Measurements from ENCODE around the gene SLC16A10. TPM values are rescaled to one million over a fixed set of nuclear protein-coding genes. Genes with fewer than 3 reads are reported as not detected.

The SLC16A10 gene
- total and polyA plus RNA-seq, 7 donors = 13.9 to 106 (median 43.1) TPM

- no peak overlapping the region for H3K4me3 ChIP-seq
- intact Hi-C loops (cut with DNase I) = no loop called here
- peaks cover 9 to 63% of the 10 kb centered on the region in 2 donors for H3K36me3 ChIP-seq (ENCODE audit: insufficient read depth in 1 of 2, low read depth in 1 of 2)
- no peak overlapping the region for H3K27ac ChIP-seq
- no peaks in the 10 kb centered on the region for H3K4me1 ChIP-seq
- ATAC-seq (no peak), DNase-seq (no peak)
- no peaks in the 10 kb centered on the region for H3K27me3 ChIP-seq (ENCODE audit: insufficient read depth in 3 of 3, low read length in 2 of 3)
- peaks cover 4% of the 10 kb centered on the region for H3K9me3 ChIP-seq
- 92 to 96% (median 95%) methylated on average over 4 of the region's 4 CpGs for WGBS, 3 donors
- TF ChIP-seq CTCF (IDR thresholded peaks at IDR 0.05) = no peak
Observed at GRCh38 chr6:111280445-111280955, 193.2 kb downstream of the SLC16A10 start.

Other genes with a start within 250 kb of the SLC16A10 start
- gene AMD1, start 212.7 kb upstream of the SLC16A10 start, total RNA-seq = 10 to 100 TPM; 19.2 to 46.6 (median 42.8) TPM
- gene AMD1, start 212.7 kb upstream of the SLC16A10 start, polyA plus RNA-seq = 10 to 100 TPM; 23.0 to 73.1 (median 31.7) TPM
- gene GTF3C6, start 128.8 kb upstream of the SLC16A10 start, total RNA-seq = 100 to 1,000 TPM; 112 to 143 (median 127) TPM
- gene GTF3C6, start 128.8 kb upstream of the SLC16A10 start, polyA plus RNA-seq = 100 to 1,000 TPM; 125 to 159 (median 126) TPM
- 10 to 100 TPM; 28.9 to 50.5 (median 43.2) TPM for gene RPF2, start 105.5 kb upstream of the SLC16A10 start, total RNA-seq
- 10 to 100 TPM; 35.1 to 67.7 (median 54.4) TPM for gene RPF2, start 105.5 kb upstream of the SLC16A10 start, polyA plus RNA-seq

Measured in psoas muscle (tissue), 8 donors.